Measurements from ENCODE around the gene RPS21. TPM values are rescaled to one million over a fixed set of nuclear protein-coding genes. Genes with fewer than 3 reads are reported as not detected.

Gene RPS21
- total and polyA plus RNA-seq, 2 of the 13 experiments (the other 11 are each of a cell fraction or from before 2014, with no cell fraction given), result 2,647 to 11,063 TPM

- TF ChIP-seq ZNF639 (CRISPR knock-in tag; conservative IDR thresholded peaks at IDR 0.05) (no peak), ZNF451 (CRISPR knock-in tag; IDR thresholded peaks at IDR 0.05) (0 out of 2 replicates have a peak, but pooled peaks have one; percentile 11), DDIT3 (CRISPR knock-in tag; IDR thresholded peaks at IDR 0.05) (no peak), HOXA5 (CRISPR knock-in tag; IDR thresholded peaks at IDR 0.05) (0 out of 2 replicates have a peak, but pooled peaks have one; percentile 49), ZNF749 (CRISPR knock-in tag; IDR thresholded peaks at IDR 0.05; ENCODE audit: borderline replicate concordance) (no peak), AFF4 (CRISPR knock-in tag; IDR thresholded peaks at IDR 0.05) (no peak), ZFP82 (CRISPR knock-in tag; IDR thresholded peaks at IDR 0.05; ENCODE audit: borderline replicate concordance) (no peak), ZNF619 (CRISPR knock-in tag; IDR thresholded peaks at IDR 0.05) (no peak; the same call in none of the 2 replicates), ATF6 (CRISPR knock-in tag; conservative IDR thresholded peaks at IDR 0.05) (no peak), RBFOX2 (IDR thresholded peaks at IDR 0.05; ENCODE audit: low read depth, low read length) (no peak), AGO1 (IDR thresholded peaks at IDR 0.05; ENCODE audit: low read depth, low read length, poor library complexity, severe bottlenecking) (peak; percentile 67), SRSF1 (optimal IDR thresholded peaks at IDR 0.05; ENCODE audit: low read depth, low read length) (no peak), FOXJ3 (CRISPR knock-in tag; IDR thresholded peaks at IDR 0.05; ENCODE audit: borderline replicate concordance) (no peak), ZNF850 (CRISPR knock-in tag; conservative IDR thresholded peaks at IDR 0.05) (no peak), ZNF207 (IDR thresholded peaks at IDR 0.05; ENCODE audit: borderline replicate concordance) (no peak), YEATS2 (CRISPR knock-in tag; IDR thresholded peaks at IDR 0.05; ENCODE audit: borderline replicate concordance) (peak; percentile 14; the same call in 1 of the 2 replicates), NR2F6 (IDR thresholded peaks at IDR 0.05) (peak; percentile 28; the same call in 1 of the 2 replicates), NR2F6 (CRISPR knock-in tag; IDR thresholded peaks at IDR 0.05) (no peak), POLR2AphosphoS5 (IDR thresholded peaks at IDR 0.05; ENCODE audit: low read depth, low read length) (peak; percentile 96), MED13 (CRISPR knock-in tag; IDR thresholded peaks at IDR 0.05) (no peak), ZNF17 (CRISPR knock-in tag; IDR thresholded peaks at IDR 0.05) (no peak), SSRP1 (CRISPR knock-in tag; IDR thresholded peaks at IDR 0.05) (peak; percentile 81; the same call in 1 of the 2 replicates), MTF2 (CRISPR knock-in tag; IDR thresholded peaks at IDR 0.05; ENCODE audit: borderline replicate concordance) (no peak; the same call in 1 of the 2 replicates), ZNF75D (CRISPR knock-in tag; IDR thresholded peaks at IDR 0.05; ENCODE audit: borderline replicate concordance) (no peak), ZKSCAN1 (IDR thresholded peaks at IDR 0.05; ENCODE audit: low read length) (no peak), FOXK2 (IDR thresholded peaks at IDR 0.05) (no peak)
Measured at GRCh38 chr20:62368392-62368975, 18.4 kb upstream of the RPS21 start (continued).

Data from HepG2 (cell line).